Activated CD8-positive, alpha-beta memory T cell treated with anti-CD3 and anti-CD28 coated beads, Interleukin-2, amount 50 U/mL, for 1 hour (primary cell): ENCODE measurements around the gene MED13.
"Not testable (repeated sequence)": the region's sequence is repeated elsewhere in the genome, so short reads cannot be mapped to it uniquely, and the experiment has no call there.

ENCODE experiments used
- DNase-seq: peaks from one replicate; pipeline ENCODE4 v3.0.0-alpha.2; 2020; ENCODE audit errors: extremely low read depth

The MED13 gene

DNA sequence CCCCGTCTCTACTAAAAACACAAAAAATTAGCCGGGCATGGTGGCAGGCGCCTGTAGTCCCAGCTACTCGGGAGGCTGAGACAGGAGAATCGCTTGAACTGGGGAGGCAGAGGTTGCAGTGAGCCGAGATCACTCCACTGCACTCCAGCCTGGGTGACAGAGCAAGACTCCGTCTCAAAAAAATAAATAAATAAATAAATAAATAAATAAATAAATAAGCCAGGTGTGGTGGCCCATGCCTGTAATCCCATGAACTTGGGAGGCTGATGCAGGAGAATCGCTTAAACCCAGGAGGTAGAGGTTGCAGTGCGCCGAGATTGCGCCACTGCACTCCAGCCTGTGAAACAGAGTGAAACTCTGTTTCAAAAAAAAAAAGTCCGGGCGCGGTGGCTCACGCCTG, 149.9 kb downstream of the MED13 start:
- not testable (repeated sequence) for DNase-seq

DNA sequence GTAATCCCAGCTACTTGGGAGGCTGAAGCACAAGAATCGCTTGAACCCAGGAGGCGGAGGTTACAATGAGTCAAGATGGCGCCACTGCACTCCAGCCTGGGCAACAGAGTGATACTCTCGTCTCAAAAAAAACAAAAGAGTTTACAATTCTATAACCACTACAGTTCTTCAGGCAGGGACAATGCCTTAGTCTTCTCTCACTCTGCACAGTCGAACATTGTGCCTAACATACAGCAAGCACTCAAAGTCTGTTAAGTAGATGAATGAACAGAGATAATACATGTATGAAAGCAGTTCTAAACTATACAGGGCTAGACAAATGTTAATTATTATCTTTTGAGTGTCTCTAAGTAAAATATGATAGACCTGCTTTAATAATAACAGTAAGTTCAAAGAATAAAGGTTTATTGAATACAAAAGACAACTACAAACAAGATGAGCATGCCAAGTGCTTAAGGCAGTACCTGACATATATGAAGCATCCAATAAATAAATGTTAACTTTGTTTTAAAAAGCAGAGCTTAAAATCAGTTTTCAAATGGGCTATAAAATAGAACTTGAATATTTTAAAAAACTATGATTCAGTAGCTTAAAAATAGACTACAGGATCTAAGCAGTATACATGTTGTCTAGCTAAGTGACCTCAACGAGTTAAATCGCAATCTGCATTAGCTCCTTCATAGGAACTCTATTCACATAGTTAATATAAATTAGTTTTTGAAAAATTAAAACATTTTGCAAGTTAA, 156.6 kb downstream of the MED13 start:
- no peak for DNase-seq

DNA sequence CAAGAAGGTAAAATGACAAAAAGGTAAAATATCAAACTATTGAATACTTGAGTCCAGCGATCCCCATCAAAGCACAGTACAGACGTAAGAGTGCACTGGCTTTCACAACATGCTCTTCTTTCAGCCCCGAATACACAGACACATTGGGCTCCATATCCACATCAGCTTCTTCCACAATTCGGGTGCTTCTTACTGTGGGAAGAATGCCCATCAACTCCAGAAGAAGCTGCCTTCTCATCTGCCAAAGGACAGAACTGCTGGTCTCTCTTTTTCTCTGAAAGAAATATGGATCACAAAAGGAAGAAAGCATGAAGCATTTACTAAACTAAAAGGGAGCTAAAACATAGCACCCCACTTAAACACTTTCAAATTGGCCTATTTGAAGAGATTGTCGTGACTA, 157.7 kb downstream of the MED13 start:
- DNase-seq, result no peak

GRCh38 chr17:61904094-61904710, 160.9 kb downstream of the MED13 start:
- no peak for DNase-seq

DNA sequence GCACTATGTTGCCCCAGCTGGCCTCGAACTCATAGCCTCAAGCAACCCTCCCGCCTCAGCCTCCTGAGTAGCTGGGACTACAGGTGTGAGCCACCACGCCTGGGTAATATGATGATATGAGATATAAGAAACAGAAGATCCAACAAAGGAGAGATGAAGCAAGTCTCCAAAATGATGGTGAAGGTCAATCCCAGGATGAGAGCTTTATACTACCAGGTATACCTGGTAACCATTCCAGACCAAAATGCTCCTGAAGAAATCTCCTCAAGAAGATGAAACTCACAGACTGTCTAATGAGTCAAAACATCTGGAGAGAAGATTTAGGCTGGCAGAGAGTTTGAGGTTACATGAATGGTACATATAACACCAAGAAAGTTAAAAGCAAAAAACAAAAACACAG, 161.8 kb downstream of the MED13 start:
- no peak for DNase-seq

DNA sequence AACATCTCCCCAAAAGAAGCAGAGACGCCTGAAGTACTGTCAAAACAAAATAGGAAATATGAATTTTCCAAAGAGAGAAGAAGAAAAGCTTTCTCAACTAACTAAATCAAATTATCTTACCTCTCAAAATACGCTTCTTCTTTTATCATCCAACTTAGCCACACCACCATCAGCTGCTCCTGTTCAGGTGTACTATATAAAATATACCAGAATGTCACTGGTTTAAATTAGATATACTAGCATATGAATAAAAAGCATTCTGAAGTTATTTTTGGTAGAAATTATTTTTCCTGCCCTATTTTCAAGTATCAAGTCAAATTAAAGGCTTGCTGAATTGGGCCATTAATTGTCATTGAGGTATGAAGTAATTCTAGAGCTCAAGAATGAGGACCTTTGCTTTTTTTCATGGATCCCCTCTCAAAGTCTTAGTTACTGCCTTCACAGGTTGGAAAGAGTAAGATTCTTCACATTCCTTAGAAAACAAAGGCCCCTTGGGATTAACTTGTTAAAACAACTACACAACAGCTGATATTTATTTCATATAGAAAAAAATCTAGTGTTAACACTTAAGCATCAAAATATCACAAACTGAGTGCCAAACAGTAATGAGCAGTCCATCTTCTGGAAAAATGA, 167.4 kb downstream of the MED13 start:
- DNase-seq, result no peak

GRCh38 chr17:61895391-61895790, 169.7 kb downstream of the MED13 start:
- no peak for DNase-seq

DNA sequence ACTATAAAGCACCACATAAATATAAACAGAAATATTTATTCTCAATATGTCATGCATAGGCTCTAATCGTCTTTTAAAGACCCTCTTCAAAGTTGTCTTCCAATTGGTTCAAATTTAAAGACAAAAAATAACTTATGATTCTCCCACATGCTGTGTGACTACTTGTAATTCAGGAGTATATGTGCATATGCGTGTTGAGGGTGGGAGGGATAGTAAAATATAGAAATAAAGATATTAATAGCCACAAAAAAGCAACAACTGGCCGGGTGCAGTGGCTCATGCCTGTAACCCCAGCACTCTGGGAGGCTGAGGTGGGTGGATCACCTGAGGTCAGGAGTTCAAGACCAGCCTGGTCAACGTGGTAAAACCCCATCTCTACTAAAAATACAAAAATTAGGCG, 170.8 kb downstream of the MED13 start:
- DNase-seq, result not testable (repeated sequence)
